AG04450 (cell line): Measurements from ENCODE around the gene CNTNAP4. TPM values are rescaled to one million over a fixed set of nuclear protein-coding genes. Genes with fewer than 3 reads are reported as not detected.

ENCODE experiments used
- CTCF ChIA-PET: fragments of 300-600, 350-600 bp; formaldehyde crosslinking; extraction: SDS; loops from one replicate; lab custom pipeline; 2022; ENCODE audit warnings: antibody characterized with exemption, inconsistent platforms; lab: Charles Lee
- POLR2A ChIA-PET: fragments of 350-600 bp; formaldehyde crosslinking; extraction: SDS; loops from one replicate; lab custom pipeline; 2021; ENCODE audit warnings: antibody characterized with exemption, inconsistent platforms; lab: Yijun Ruan, JAX
- DNase-seq: peaks from one replicate; pipeline ENCODE4 v3.0.0-alpha.2; 2011; ENCODE audit warnings: low read depth, low spot score
- H3K27ac ChIP-seq: one replicate; pipeline ENCODE4 v1.5.1; 2012; ENCODE audit warnings: low read depth, low read length, control low read depth
- H3K27me3 ChIP-seq: one replicate; pipeline ENCODE4 v1.6.0; 2012; ENCODE audit warnings: low read length; ENCODE audit not compliant: control insufficient read depth, insufficient read depth
- H3K4me3 ChIP-seq: 2 replicates; pipeline ENCODE4 v1.5.1; 2011; ENCODE audit warnings: mild to moderate bottlenecking, low read depth, low read length, control low read depth
- H3K9me3 ChIP-seq: 2 replicates; pipeline ENCODE4 v1.5.1; 2012; ENCODE audit warnings: low read length; ENCODE audit not compliant: control insufficient read depth, insufficient read depth
- polyA plus RNA-seq: library from polyadenylated mRNA; depleted of rRNA; stranded (reverse); fragments of >200 nt; gene quantifications from 2 replicates; pipeline ENCODE4 v1.2.3, GENCODE V29; 2011
- TF ChIP-seq, protein P1 (sequence below): IDR thresholded peaks from 2 replicates; pipeline ENCODE4 v1.5.1; 2011; ENCODE audit warnings: low read depth, low read length, control low read depth, inconsistent platforms

The CNTNAP4 gene
- polyA plus RNA-seq, 1 experiment, result not detected

GRCh38 chr16:76303637-76304314 lies 26.6 kb downstream of the CNTNAP4 start:
- CTCF ChIA-PET, result interaction anchor here (1.4 kb wide), 1 partner anchor 10 kb away, joined by 3 read pairs; no protein-coding TSS in a partner anchor
- POLR2A ChIA-PET, result no interaction called here
- H3K4me3 ChIP-seq, result no peak overlapping the region

DNA sequence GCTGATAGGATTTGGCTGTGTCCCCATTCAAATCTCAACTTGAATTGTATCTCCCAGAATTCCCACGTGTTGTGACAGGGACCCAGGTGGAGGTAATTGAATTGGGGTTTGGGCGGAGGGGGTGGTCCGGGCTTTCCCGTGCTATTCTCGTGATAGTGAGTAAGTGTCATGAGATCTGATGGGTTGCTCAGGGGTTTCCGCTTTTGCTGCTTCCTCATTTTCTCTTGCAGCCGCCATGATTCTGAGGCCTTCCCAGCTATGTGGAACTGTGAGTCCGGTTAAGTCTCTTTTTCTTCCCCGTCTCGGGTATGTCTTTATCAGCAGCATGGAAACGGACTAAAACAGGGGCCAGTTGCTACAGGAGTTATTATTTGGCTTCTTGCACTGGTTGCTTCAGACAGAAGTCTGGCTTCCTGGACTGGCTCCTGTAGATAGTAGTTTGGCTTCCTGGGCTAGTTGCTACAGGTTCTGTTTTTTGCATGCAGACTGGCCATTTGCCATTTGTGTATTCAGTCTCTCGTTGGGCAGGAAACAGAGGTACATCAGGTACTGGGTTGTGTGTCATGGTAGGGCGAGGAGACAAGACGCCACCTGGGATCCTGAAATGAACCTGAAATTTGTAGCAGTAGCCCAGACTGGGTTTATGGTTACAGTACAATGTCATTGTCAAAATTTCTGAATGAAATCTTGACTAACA lies 32.6 kb downstream of the CNTNAP4 start:
- ChIA-PET CTCF (no interaction called here), POLR2A (no interaction called here)
- H3K9me3 ChIP-seq, result no peaks in the 10 kb centered on the region
- DNase-seq, result no peak
- H3K27me3 ChIP-seq, result no peaks in the 10 kb centered on the region
- H3K27ac ChIP-seq, result no peak overlapping the region
- H3K4me3 ChIP-seq, result no peak overlapping the region
- TF ChIP-seq, protein P1, sequence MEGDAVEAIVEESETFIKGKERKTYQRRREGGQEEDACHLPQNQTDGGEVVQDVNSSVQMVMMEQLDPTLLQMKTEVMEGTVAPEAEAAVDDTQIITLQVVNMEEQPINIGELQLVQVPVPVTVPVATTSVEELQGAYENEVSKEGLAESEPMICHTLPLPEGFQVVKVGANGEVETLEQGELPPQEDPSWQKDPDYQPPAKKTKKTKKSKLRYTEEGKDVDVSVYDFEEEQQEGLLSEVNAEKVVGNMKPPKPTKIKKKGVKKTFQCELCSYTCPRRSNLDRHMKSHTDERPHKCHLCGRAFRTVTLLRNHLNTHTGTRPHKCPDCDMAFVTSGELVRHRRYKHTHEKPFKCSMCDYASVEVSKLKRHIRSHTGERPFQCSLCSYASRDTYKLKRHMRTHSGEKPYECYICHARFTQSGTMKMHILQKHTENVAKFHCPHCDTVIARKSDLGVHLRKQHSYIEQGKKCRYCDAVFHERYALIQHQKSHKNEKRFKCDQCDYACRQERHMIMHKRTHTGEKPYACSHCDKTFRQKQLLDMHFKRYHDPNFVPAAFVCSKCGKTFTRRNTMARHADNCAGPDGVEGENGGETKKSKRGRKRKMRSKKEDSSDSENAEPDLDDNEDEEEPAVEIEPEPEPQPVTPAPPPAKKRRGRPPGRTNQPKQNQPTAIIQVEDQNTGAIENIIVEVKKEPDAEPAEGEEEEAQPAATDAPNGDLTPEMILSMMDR, result no peak

More at GRCh38 chr16:76303637-76304314, 26.6 kb downstream of the CNTNAP4 start:
- no peaks in the 10 kb centered on the region for H3K27me3 ChIP-seq
- no peak overlapping the region for H3K27ac ChIP-seq
- H3K9me3 ChIP-seq, result no peaks in the 10 kb centered on the region
- DNase-seq, result no peak
- TF ChIP-seq, protein P1, result no peak

- Histone ChIP-seq H3K27me3 (no peaks in the 10 kb centered on the region), H3K9me3 (no peaks in the 10 kb centered on the region), H3K4me3 (no peak overlapping the region), H3K27ac (no peak overlapping the region)
- no peak for DNase-seq
- TF ChIP-seq, protein P1, result no peak
- POLR2A ChIA-PET, result no interaction called here
- CTCF ChIA-PET, result no interaction called here
Observed at GRCh38 chr16:76311260-76311659, 34.1 kb downstream of the CNTNAP4 start.

DNA sequence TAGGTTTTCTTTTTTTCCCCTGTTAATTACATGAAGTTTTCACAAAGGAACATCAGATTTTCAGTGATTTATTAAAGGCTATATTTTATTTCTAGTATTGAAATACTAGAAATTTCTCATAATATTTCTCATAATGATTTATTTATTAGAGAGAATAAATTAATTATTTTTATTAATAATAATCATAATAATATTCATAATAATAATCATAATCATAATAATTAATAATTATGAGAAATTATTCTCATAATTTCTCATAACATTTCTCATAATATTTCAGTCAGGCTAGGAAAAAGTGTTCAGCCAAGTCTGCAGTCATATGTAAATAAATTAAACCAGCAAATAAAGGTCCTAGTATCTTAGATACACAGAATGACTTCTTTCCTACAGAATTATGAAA lies 41.4 kb downstream of the CNTNAP4 start:
- TF ChIP-seq, protein P1, result no peak
- Histone ChIP-seq H3K4me3 (no peak overlapping the region), H3K27ac (no peak overlapping the region), H3K27me3 (no peaks in the 10 kb centered on the region), H3K9me3 (no peaks in the 10 kb centered on the region)
- no peak for DNase-seq
- ChIA-PET CTCF (no interaction called here), POLR2A (no interaction called here)

- CTCF ChIA-PET, result no interaction called here
- Histone ChIP-seq H3K27me3 (no peaks in the 10 kb centered on the region), H3K27ac (no peak overlapping the region), H3K4me3 (no peak overlapping the region), H3K9me3 (no peaks in the 10 kb centered on the region)
- TF ChIP-seq, protein P1, result no peak
- POLR2A ChIA-PET, result no interaction called here
- DNase-seq, result no peak
Observed at GRCh38 chr16:76329106-76329505, 51.9 kb downstream of the CNTNAP4 start.
